Mucosa of rectum (tissue), 2 donors: Measurements from ENCODE around the gene TRIP6.
A peak's percentile ranks its signal among the peaks of the same experiment; 100 is the strongest.

Source experiments
- H3K27ac ChIP-seq, 2 donors: one replicate each; pipeline ENCODE4 v1.7.0; 2013; ENCODE audit warnings: inconsistent platforms in 2 of 2, low read depth in 2 of 2, low read length in 2 of 2
- H3K27me3 ChIP-seq, 2 donors: one replicate each; pipeline ENCODE4 v1.7.0; 2013; ENCODE audit warnings: low read length in 2 of 2; ENCODE audit not compliant: control insufficient read depth in 2 of 2, insufficient read depth in 2 of 2
- H3K36me3 ChIP-seq, 2 donors: one replicate each; pipeline ENCODE4 v1.7.0; 2013; ENCODE audit warnings: low read length in 2 of 2; ENCODE audit not compliant: control insufficient read depth in 2 of 2, insufficient read depth in 2 of 2
- H3K4me1 ChIP-seq, 2 donors: one replicate each; pipeline ENCODE4 v1.7.0; 2013; ENCODE audit warnings: low read length in 2 of 2, mild to moderate bottlenecking in 1 of 2; ENCODE audit not compliant: control insufficient read depth in 2 of 2, insufficient read depth in 2 of 2
- H3K4me3 ChIP-seq, 2 donors: one replicate each; pipeline ENCODE4 v1.7.0; 2013; ENCODE audit warnings: low read length in 2 of 2
- H3K9ac ChIP-seq, 2 donors: one replicate each; pipeline ENCODE4 v1.7.0; 2013; ENCODE audit warnings: low read length in 2 of 2, low read depth in 1 of 2, mild to moderate bottlenecking in 1 of 2
- H3K9me3 ChIP-seq, 2 donors: one replicate each; pipeline ENCODE4 v1.7.0; 2013; ENCODE audit warnings: low read length in 2 of 2; ENCODE audit not compliant: control insufficient read depth in 2 of 2
- donor health status: healthy.
- donor health status: Normal muscosa, but diverticular disease.

The TRIP6 gene

GRCh38 chr7:100859856-100860255 lies 7.3 kb upstream of the TRIP6 start:
- Histone ChIP-seq H3K9ac (no peak overlapping the region), H3K36me3 (peaks cover 9 to 29% of the 10 kb centered on the region in 2 donors), H3K9me3 (no peaks in the 10 kb centered on the region)

GRCh38 chr7:100860702-100861615 lies 6.2 kb upstream of the TRIP6 start:
- Histone ChIP-seq H3K27me3 (no peaks in the 10 kb centered on the region), H3K4me1 (peaks cover 4 to 5% of the 10 kb centered on the region in 2 donors), H3K36me3 (peaks cover 5 to 24% of the 10 kb centered on the region in 2 donors), H3K4me3 (no peak overlapping the region), H3K9me3 (no peaks in the 10 kb centered on the region), H3K9ac (no peak overlapping the region), H3K27ac (no peak overlapping the region)

More at GRCh38 chr7:100859856-100860255, 7.3 kb upstream of the TRIP6 start:
- H3K4me1 ChIP-seq = no peaks in the 10 kb centered on the region
- no peaks in the 10 kb centered on the region for H3K27me3 ChIP-seq
- no peak overlapping the region for H3K4me3 ChIP-seq
- no peak overlapping the region for H3K27ac ChIP-seq

- Histone ChIP-seq H3K27ac (no peak overlapping the region), H3K4me1 (peaks cover 8 to 9% of the 10 kb centered on the region in 2 donors), H3K9me3 (no peaks in the 10 kb centered on the region), H3K9ac (no peak overlapping the region), H3K4me3 (no peak overlapping the region), H3K36me3 (peaks cover 5 to 24% of the 10 kb centered on the region in 2 donors), H3K27me3 (no peaks in the 10 kb centered on the region)
Observed at GRCh38 chr7:100861616-100861985, 5.6 kb upstream of the TRIP6 start.

- no peak overlapping the region for H3K9ac ChIP-seq
- H3K9me3 ChIP-seq = no peaks in the 10 kb centered on the region
- peaks cover 5 to 22% of the 10 kb centered on the region in 2 donors for H3K36me3 ChIP-seq
- no peak overlapping the region for H3K27ac ChIP-seq
- H3K4me3 ChIP-seq = no peak overlapping the region
- H3K27me3 ChIP-seq = no peaks in the 10 kb centered on the region
- H3K4me1 ChIP-seq = peaks cover 17 to 18% of the 10 kb centered on the region in 2 donors
Observed at GRCh38 chr7:100863406-100863950, 3.7 kb upstream of the TRIP6 start.

GRCh38 chr7:100864263-100864845 lies 2.8 kb upstream of the TRIP6 start:
- no peak overlapping the region for H3K27ac ChIP-seq
- H3K4me3 ChIP-seq = no peak overlapping the region
- no peak overlapping the region for H3K9ac ChIP-seq
- H3K4me1 ChIP-seq = peaks cover 17 to 18% of the 10 kb centered on the region in 2 donors
- H3K36me3 ChIP-seq = peaks cover 5 to 22% of the 10 kb centered on the region in 2 donors
- no peaks in the 10 kb centered on the region for H3K9me3 ChIP-seq
- no peaks in the 10 kb centered on the region for H3K27me3 ChIP-seq

GRCh38 chr7:100865372-100865911 lies 1.7 kb upstream of the TRIP6 start:
- Histone ChIP-seq H3K9ac (peak overlapping the region in 1 of 2 donors; percentile 88), H3K36me3 (peaks cover 2 to 15% of the 10 kb centered on the region in 2 donors), H3K27ac (peak overlapping the region; percentile 78 to 91), H3K27me3 (no peaks in the 10 kb centered on the region), H3K9me3 (no peaks in the 10 kb centered on the region), H3K4me3 (peak overlapping the region; percentile 69 to 76), H3K4me1 (peaks cover 17 to 18% of the 10 kb centered on the region in 2 donors)

GRCh38 chr7:100865938-100866728 lies 1.1 kb upstream of the TRIP6 start:
- peaks cover 6 to 13% of the 10 kb centered on the region in 2 donors for H3K36me3 ChIP-seq
- no peaks in the 10 kb centered on the region for H3K27me3 ChIP-seq
- H3K27ac ChIP-seq = peak overlapping the region; percentile 78 to 91
- peak overlapping the region; percentile 81 to 88 for H3K9ac ChIP-seq
- no peaks in the 10 kb centered on the region for H3K9me3 ChIP-seq
- peaks cover 17 to 18% of the 10 kb centered on the region in 2 donors for H3K4me1 ChIP-seq
- H3K4me3 ChIP-seq = peak overlapping the region; percentile 69 to 76

GRCh38 chr7:100866729-100867039 lies 503 bp upstream of the TRIP6 start:
- no peaks in the 10 kb centered on the region for H3K27me3 ChIP-seq

GRCh38 chr7:100867776-100868485 lies 744 bp downstream of the TRIP6 start:
- H3K9me3 ChIP-seq = no peaks in the 10 kb centered on the region
- no peaks in the 10 kb centered on the region for H3K27me3 ChIP-seq
- H3K27ac ChIP-seq = peak overlapping the region; percentile 78 to 91
- peaks cover 17 to 18% of the 10 kb centered on the region in 2 donors for H3K4me1 ChIP-seq
- H3K9ac ChIP-seq = peak overlapping the region; percentile 81 to 88
- peaks cover 15 to 18% of the 10 kb centered on the region in 2 donors for H3K36me3 ChIP-seq
- peak overlapping the region; percentile 69 to 76 for H3K4me3 ChIP-seq

More at GRCh38 chr7:100866729-100867039, 503 bp upstream of the TRIP6 start:
- Histone ChIP-seq H3K27ac (peak overlapping the region; percentile 78 to 91), H3K9me3 (no peaks in the 10 kb centered on the region), H3K4me3 (peak overlapping the region; percentile 69 to 76), H3K36me3 (peaks cover 11 to 13% of the 10 kb centered on the region in 2 donors), H3K9ac (peak overlapping the region; percentile 81 to 88), H3K4me1 (peaks cover 17 to 18% of the 10 kb centered on the region in 2 donors)
